Glutamatergic neuron (in vitro differentiated cells): ENCODE results near the gene RTEL1. TPM values are rescaled to one million over a fixed set of nuclear protein-coding genes. Genes with fewer than 3 reads are reported as not detected.

Experiments
- DNase-seq: peaks from one replicate; pipeline ENCODE4 v3.0.0; 2022
- H3K27ac Mint-ChIP-seq: one replicate; pipeline ENCODE4 v1.8.0; 2020; ENCODE audit warnings: mild to moderate bottlenecking, mixed read lengths, inconsistent platforms; ENCODE audit not compliant: unreplicated experiment
- H3K27me3 Mint-ChIP-seq: one replicate; pipeline ENCODE4 v1.8.0; 2020; ENCODE audit warnings: mild to moderate bottlenecking, moderate library complexity, mixed read lengths, inconsistent platforms; ENCODE audit not compliant: unreplicated experiment
- H3K36me3 Mint-ChIP-seq: one replicate; pipeline ENCODE4 v1.8.0; 2020; ENCODE audit warnings: mild to moderate bottlenecking, mixed read lengths, inconsistent platforms; ENCODE audit not compliant: unreplicated experiment
- H3K4me1 Mint-ChIP-seq: one replicate; pipeline ENCODE4 v1.8.0; 2020; ENCODE audit warnings: mild to moderate bottlenecking, low read depth, mixed read lengths, inconsistent platforms; ENCODE audit not compliant: unreplicated experiment
- H3K4me3 Mint-ChIP-seq: one replicate; pipeline ENCODE4 v1.8.0; 2020; ENCODE audit warnings: mild to moderate bottlenecking, mixed read lengths, inconsistent platforms; ENCODE audit not compliant: unreplicated experiment
- H3K9me3 Mint-ChIP-seq: one replicate; pipeline ENCODE4 v1.8.0; 2020; ENCODE audit warnings: mild to moderate bottlenecking, moderate library complexity, mixed read lengths, inconsistent platforms; ENCODE audit not compliant: unreplicated experiment
- total RNA-seq: library from RNA; stranded (reverse); fragmentation: NEBNext Ultra II Directional; extraction: Animal tissue kit (Norgen Biotek cat#: 25700); gene quantifications from one replicate; pipeline ENCODE4 v1.2.1, GENCODE V29; 2021; ENCODE audit not compliant: unreplicated experiment
- TF ChIP-seq, protein P1 (sequence below): fragments of 200-600 bp; sonication (generic); IDR thresholded peaks from one replicate; pipeline ENCODE4 v1.5.0; 2021; ENCODE audit not compliant: partially characterized antibody, unreplicated experiment

RTEL1 gene
- total RNA-seq, 1 donor from 2014 or later, result 36.3 TPM

DNA sequence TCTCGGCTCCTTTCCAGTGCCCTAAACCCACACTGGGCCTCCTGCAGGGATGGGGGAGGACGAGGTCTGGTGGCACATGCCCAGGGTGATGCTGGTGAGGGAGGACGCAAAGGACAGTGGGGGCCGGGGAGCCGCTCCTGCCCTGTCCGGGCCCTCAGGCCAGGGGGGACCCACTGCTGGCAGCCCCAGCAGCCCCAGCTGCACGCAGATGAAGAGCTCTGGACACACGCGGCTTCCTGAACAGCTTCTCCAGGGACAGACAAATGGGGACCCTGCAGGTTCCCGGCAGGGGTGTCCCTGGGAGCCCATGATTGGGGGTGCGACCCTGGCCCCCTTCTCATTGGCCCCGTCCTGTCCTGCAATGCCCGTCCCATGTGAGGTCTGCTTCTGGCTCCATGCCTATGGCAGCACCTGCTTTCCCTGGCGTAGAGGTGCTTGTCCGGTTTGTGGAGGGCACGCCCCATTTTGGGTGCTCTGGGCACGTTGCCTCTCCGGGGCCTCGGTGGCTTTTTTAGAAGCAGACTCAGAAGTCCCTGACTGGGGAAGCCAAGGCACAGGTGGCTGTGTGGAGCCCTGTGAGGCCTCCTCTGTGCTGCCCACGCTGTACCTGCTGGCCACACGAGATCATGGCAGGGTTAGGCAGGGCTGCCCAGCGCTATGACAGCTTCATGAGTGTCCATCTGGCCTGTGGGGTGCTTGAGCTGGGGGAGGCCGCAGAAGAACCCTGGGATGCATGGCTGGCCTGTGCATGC lies 22.9 kb downstream of the RTEL1 start:
- Mint-ChIP-seq H3K27me3 (no peaks in the 10 kb centered on the region), H3K4me1 (no peaks in the 10 kb centered on the region), H3K27ac (no peak overlapping the region), H3K36me3 (no peaks in the 10 kb centered on the region), H3K9me3 (peaks cover 4% of the 10 kb centered on the region), H3K4me3 (no peak overlapping the region)
- TF ChIP-seq, protein P1, sequence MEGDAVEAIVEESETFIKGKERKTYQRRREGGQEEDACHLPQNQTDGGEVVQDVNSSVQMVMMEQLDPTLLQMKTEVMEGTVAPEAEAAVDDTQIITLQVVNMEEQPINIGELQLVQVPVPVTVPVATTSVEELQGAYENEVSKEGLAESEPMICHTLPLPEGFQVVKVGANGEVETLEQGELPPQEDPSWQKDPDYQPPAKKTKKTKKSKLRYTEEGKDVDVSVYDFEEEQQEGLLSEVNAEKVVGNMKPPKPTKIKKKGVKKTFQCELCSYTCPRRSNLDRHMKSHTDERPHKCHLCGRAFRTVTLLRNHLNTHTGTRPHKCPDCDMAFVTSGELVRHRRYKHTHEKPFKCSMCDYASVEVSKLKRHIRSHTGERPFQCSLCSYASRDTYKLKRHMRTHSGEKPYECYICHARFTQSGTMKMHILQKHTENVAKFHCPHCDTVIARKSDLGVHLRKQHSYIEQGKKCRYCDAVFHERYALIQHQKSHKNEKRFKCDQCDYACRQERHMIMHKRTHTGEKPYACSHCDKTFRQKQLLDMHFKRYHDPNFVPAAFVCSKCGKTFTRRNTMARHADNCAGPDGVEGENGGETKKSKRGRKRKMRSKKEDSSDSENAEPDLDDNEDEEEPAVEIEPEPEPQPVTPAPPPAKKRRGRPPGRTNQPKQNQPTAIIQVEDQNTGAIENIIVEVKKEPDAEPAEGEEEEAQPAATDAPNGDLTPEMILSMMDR, result no peak
- no peak for DNase-seq

DNA sequence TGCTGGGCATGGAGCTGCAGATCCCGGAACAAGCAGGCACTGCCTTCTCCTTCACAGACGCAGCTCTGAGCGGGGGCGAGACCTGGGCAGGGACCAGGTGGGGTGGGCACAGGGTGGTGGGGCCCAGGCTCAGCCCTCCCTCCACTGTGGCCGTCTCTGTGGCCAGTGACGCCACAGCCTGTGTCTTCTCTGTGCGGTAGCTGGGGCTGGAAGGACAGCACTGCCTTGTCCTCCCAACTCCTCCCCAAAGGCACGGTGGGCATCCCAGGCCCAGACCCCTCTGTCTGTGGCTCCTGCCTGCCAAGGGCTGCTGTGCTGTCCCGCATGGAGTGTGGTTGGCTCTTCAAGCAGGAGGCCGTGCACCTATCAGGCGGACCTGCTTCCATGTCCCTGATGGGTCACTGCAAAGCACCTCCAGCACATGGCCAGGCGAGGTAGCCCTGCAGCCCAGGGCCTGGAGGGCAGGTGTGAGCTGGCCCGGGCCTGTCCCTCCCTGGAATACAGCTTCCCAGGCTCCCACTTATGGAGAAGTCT lies 23.6 kb downstream of the RTEL1 start:
- Mint-ChIP-seq H3K27ac (no peak overlapping the region), H3K9me3 (peaks cover 4% of the 10 kb centered on the region), H3K27me3 (no peaks in the 10 kb centered on the region), H3K4me3 (no peak overlapping the region), H3K4me1 (no peaks in the 10 kb centered on the region), H3K36me3 (no peaks in the 10 kb centered on the region)
- no peak for DNase-seq
- TF ChIP-seq, protein P1, result no peak

DNA sequence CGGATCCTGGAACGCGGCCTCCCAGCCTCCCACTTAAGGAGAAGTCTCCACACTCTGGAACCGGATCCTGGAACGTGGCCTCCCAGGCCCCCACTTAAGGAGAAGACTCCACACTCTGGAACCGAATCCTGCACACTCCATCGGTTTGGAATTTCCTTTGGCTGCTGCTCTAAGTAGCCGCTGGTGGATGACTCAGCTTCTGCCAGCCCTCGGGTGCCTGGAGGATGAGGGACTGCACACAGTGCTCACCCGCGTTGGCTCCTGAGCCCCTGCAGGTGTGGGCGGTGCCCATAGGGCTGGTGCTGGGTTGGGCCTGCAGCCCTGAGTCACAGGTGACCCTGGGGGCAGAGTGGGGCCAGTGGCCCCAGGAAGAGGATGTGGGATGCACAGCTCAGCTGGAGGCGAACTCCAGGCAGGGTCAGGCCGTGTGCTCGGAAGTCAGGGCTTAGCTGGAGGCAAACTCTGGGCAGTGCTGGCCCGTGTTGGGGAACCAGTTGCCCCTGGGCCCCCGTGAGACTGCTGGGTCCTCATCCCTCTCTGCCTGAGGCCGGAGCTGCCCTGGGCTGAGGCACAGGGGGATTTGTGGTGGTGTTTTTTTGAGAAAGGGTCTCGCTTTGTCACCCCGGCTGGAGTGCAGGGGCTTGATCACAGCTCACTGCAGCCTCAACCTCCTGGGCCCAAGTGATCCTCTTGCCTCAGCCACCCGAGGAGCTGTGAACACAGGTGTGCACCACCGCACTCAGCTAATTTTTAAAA lies 24.4 kb downstream of the RTEL1 start:
- no peak for DNase-seq
- Mint-ChIP-seq H3K36me3 (no peaks in the 10 kb centered on the region), H3K4me3 (no peak overlapping the region), H3K4me1 (no peaks in the 10 kb centered on the region), H3K9me3 (peaks cover 4% of the 10 kb centered on the region), H3K27ac (no peak overlapping the region), H3K27me3 (no peaks in the 10 kb centered on the region)
- TF ChIP-seq, protein P1, result no peak

DNA sequence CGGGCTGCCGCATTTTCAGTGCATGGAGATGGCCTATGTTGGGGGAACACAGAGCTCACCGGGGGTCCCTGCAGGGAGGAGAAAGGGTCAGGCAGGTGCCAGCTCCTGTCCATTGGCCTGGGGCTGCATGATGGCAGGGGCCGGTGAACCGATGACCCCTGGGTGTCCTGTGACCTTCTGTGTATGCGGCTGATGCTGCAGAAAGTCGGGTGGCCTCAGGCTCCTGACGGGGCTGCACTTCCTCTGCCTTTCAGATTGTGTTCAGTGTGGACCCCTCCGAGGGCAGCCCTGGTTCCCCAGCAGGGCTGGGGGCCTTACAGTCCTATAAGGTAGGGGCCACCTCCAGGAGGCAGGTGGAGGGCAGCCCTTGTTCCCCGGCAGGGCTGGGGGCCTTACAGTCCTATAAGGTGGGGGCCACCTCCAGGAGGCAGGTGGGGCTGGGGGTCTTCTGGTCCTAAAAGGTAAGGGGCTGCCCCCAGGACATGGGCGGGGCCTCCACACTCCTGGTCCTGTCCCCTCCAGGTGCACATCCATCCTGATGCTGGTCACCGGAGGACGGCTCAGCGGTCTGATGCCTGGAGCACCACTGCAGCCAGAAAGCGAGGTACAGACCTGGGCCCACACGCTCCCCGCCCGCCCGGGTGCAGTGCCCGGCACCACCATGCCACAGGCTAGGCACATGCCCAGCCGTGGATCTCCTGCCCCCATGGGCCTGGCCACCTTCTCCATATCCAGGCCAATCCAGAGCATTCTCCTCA lies 27.3 kb downstream of the RTEL1 start:
- Mint-ChIP-seq H3K4me1 (no peaks in the 10 kb centered on the region), H3K27ac (no peak overlapping the region), H3K4me3 (no peak overlapping the region), H3K9me3 (peaks cover 5% of the 10 kb centered on the region), H3K27me3 (no peaks in the 10 kb centered on the region), H3K36me3 (no peaks in the 10 kb centered on the region)
- DNase-seq, result no peak
- TF ChIP-seq, protein P1, result no peak
